Esophagus squamous epithelium (tissue), 4 donors: ENCODE results near the gene DUSP28.
A peak's percentile ranks its signal among the peaks of the same experiment; 100 is the strongest.

Experiments
- POLR2A ChIP-seq, 4 donors: fragments of 450-650 bp; IDR thresholded peaks; one replicate each; pipeline ENCODE4 v1.6.1; 2017; ENCODE audit warnings: antibody characterized with exemption in 4 of 4, mild to moderate bottlenecking in 4 of 4, moderate library complexity in 3 of 4
- TF ChIP-seq, protein P1 (sequence below), 6 experiments: fragments of 450-650 bp in 4 of 6; fragments of 200-600 bp in 2 of 6; sonication (generic) in 2 of 6; IDR thresholded peaks; one replicate each; pipeline ENCODE4 v1.5.1; 2016 to 2019; ENCODE audit warnings: antibody characterized with exemption in 6 of 6, mild to moderate bottlenecking in 4 of 6, moderate library complexity in 4 of 6

DNA sequence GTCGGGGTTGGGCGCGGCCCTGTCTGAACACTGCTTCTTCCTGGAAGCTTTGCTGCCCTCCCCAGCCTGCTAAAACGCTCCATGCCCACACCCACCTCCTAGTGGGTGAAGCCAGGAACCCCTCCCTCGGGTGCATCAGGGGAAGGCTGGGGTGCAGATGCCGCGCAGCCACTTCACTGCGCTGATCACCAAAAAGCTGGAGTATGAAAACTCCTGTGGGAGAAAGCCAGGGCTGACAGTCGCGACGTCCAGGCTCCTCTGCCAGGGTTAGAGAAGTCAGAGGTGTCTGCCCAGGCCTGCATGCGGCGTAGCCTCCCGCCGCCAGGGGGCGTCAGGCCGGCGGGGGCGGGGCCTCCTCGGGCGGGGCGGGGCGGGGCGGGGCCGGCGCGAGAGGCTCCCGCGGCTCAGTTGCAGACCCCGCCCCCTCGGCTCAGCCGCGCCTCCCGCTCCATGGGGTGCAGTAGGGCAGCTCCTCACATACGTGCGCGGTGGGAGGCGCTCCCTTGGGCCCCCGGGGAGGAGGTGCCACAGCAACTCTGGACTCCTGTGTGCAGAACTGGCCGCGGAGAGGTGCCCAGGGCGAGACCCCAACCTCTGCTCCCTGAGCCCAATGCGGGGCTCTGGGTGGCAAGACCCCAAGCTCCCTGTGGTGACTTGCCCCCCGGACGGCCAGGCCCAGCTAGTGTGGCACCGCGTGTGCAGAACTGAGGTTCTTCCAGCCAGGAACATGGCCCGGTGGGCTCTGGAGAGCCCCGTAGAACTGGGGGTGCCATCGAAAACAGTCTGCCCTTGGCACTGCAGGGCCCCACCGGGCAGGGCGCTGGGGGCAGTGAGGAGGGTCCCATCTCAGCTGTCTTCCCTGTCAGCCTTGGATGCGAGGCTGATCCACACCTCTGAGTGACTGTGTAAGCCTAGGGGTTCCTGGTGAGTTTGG is 6.3 kb downstream of the DUSP28 start:
- TF ChIP-seq, protein P1, sequence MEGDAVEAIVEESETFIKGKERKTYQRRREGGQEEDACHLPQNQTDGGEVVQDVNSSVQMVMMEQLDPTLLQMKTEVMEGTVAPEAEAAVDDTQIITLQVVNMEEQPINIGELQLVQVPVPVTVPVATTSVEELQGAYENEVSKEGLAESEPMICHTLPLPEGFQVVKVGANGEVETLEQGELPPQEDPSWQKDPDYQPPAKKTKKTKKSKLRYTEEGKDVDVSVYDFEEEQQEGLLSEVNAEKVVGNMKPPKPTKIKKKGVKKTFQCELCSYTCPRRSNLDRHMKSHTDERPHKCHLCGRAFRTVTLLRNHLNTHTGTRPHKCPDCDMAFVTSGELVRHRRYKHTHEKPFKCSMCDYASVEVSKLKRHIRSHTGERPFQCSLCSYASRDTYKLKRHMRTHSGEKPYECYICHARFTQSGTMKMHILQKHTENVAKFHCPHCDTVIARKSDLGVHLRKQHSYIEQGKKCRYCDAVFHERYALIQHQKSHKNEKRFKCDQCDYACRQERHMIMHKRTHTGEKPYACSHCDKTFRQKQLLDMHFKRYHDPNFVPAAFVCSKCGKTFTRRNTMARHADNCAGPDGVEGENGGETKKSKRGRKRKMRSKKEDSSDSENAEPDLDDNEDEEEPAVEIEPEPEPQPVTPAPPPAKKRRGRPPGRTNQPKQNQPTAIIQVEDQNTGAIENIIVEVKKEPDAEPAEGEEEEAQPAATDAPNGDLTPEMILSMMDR (IDR thresholded peaks at IDR 0.05), result peak; percentile 72 to 97 (median 83)
- TF ChIP-seq POLR2A (IDR thresholded peaks at IDR 0.05), result peak in 3 of 4 donors; percentile 33 to 79 (median 51)
